Endothelial cell of umbilical vein (primary cell): ENCODE measurements around the gene ANKRD44. TPM values are rescaled to one million over a fixed set of nuclear protein-coding genes. Genes with fewer than 3 reads are reported as not detected.

Experiments used
- BruUV-seq: library from RNA; stranded (reverse); fragments of 400-500 nt; replicated peaks from 2 replicates; lab custom pipeline; 2021; lab: Mats Ljungman, UMichigan
- CTCF ChIA-PET: fragments of 300-600, 350-600 bp; sonication (Branson Sonifier 250); formaldehyde crosslinking; loops from one replicate; lab custom pipeline; 2021; ENCODE audit warnings: antibody characterized with exemption, inconsistent platforms; lab: Charles Lee
- POLR2A ChIA-PET: fragments of 300-600, 350-600 bp; sonication (Branson Sonifier 250); formaldehyde crosslinking; loops from one replicate; lab custom pipeline; 2021; ENCODE audit warnings: antibody characterized with exemption, inconsistent platforms; lab: Charles Lee
- DNase-seq: peaks from one replicate; pipeline ENCODE4 v3.0.0-alpha.2; 2011; ENCODE audit warnings: low read depth, low spot score
- FAIRE-seq: peaks from 2 replicates; lab custom pipeline; 2011; peaks lifted over from hg19 to GRCh38; lab: Jason Lieb, UNC
- H2AFZ ChIP-seq: 2 replicates; pipeline ENCODE4 v1.6.0; 2012; ENCODE audit warnings: low read depth, low read length, control low read depth, inconsistent platforms
- H3K27ac ChIP-seq: 2 replicates; pipeline ENCODE4 v1.5.1; 2011; ENCODE audit warnings: low read depth, mild to moderate bottlenecking, control low read depth, low read length, moderate library complexity; ENCODE audit not compliant: insufficient read depth
- H3K27me3 ChIP-seq, 2 experiments: 2 replicates each; pipeline versions ENCODE4 v1.6.0 to v1.6.1; 2011; ENCODE audit warnings: low read length in 2 of 2, mixed read lengths in 1 of 2; ENCODE audit not compliant: control insufficient read depth in 2 of 2, insufficient read depth in 2 of 2
- H3K36me3 ChIP-seq, 2 experiments: 2 replicates in 1 of 2; 3 replicates in 1 of 2; pipeline ENCODE4 v1.5.1; 2011; ENCODE audit warnings: low read length in 2 of 2, mild to moderate bottlenecking in 1 of 2, moderate library complexity in 1 of 2; ENCODE audit not compliant: control insufficient read depth in 2 of 2, insufficient read depth in 2 of 2; ENCODE audit errors: extremely low read depth in 1 of 2
- H3K4me1 ChIP-seq: 3 replicates; pipeline ENCODE4 v1.5.1; 2011; ENCODE audit warnings: mild to moderate bottlenecking, low read length; ENCODE audit not compliant: control insufficient read depth, insufficient read depth; ENCODE audit errors: extremely low read depth
- H3K4me2 ChIP-seq: 2 replicates; pipeline ENCODE4 v1.6.1; 2011; ENCODE audit warnings: low read length, control low read depth, mixed read lengths; ENCODE audit not compliant: insufficient read depth
- H3K4me3 ChIP-seq, 3 experiments: fragments of 200-600 bp in 1 of 3; sonication (generic), shearing (Covaris generic) in 1 of 3; replicated peaks in 1 of 3; 2 replicates each; pipeline ENCODE4 v1.5.1; 2011 to 2016; ENCODE audit warnings: control low read depth in 3 of 3, low read length in 3 of 3, mild to moderate bottlenecking in 2 of 3, inconsistent platforms in 1 of 3, low read depth in 1 of 3, moderate library complexity in 1 of 3; ENCODE audit not compliant: insufficient read depth in 1 of 3
- H3K79me2 ChIP-seq: 2 replicates; pipeline ENCODE4 v1.6.0; 2012; ENCODE audit warnings: low read length, inconsistent platforms; ENCODE audit not compliant: control insufficient read depth, insufficient read depth
- H3K9ac ChIP-seq: replicated peaks from 2 replicates; pipeline ENCODE3; 2011; ENCODE audit warnings: low read length, control low read depth; ENCODE audit not compliant: insufficient read depth; ENCODE audit errors: extremely low read depth
- H3K9me1 ChIP-seq: replicated peaks from 3 replicates; pipeline ENCODE4 v1.6.0; 2011; ENCODE audit warnings: mild to moderate bottlenecking, low read length; ENCODE audit not compliant: control insufficient read depth, insufficient read depth; ENCODE audit errors: extremely low read depth
- H3K9me3 ChIP-seq: replicated peaks from 2 replicates; pipeline ENCODE4 v1.5.1; 2012; ENCODE audit warnings: low read length, inconsistent platforms; ENCODE audit not compliant: control insufficient read depth, insufficient read depth
- H4K20me1 ChIP-seq: replicated peaks from 2 replicates; pipeline ENCODE3; 2011; ENCODE audit warnings: mild to moderate bottlenecking, low read length; ENCODE audit not compliant: control insufficient read depth, insufficient read depth; ENCODE audit errors: extremely low read depth
- CTCF ChIP-seq, 2 donors: IDR thresholded peaks; 1 replicate in 1 of 2; 2 replicates in 1 of 2; pipeline ENCODE4 v1.5.1; 2011; ENCODE audit warnings: low read length in 2 of 2, mild to moderate bottlenecking in 2 of 2, moderate library complexity in 2 of 2, control low read depth in 1 of 2, inconsistent platforms in 1 of 2, low read depth in 1 of 2; ENCODE audit not compliant: insufficient read depth in 1 of 2; ENCODE audit errors: extremely low read depth in 1 of 2
- EZH2 ChIP-seq: IDR thresholded peaks from 2 replicates; pipeline ENCODE4 v1.6.1; 2012; ENCODE audit warnings: borderline replicate concordance, low read depth, mild to moderate bottlenecking, moderate library complexity, low read length, inconsistent platforms; ENCODE audit not compliant: severe bottlenecking
- FOS ChIP-seq: IDR thresholded peaks from 2 replicates; pipeline ENCODE4 v1.6.1; 2011; ENCODE audit warnings: mild to moderate bottlenecking, low read length, moderate library complexity, borderline replicate concordance; ENCODE audit not compliant: insufficient read depth
- GATA2 ChIP-seq: IDR thresholded peaks from 2 replicates; pipeline ENCODE4 v1.7.0; 2011; ENCODE audit warnings: low read depth, mild to moderate bottlenecking, moderate library complexity, mixed read lengths, low read length; ENCODE audit not compliant: insufficient read length, insufficient read depth
- JUN ChIP-seq: IDR thresholded peaks from 2 replicates; pipeline ENCODE4 v1.6.1; 2011; ENCODE audit warnings: borderline replicate concordance, low read depth; ENCODE audit not compliant: insufficient read length, insufficient read depth
- MAX ChIP-seq: IDR thresholded peaks from 2 replicates; pipeline ENCODE4 v1.6.1; 2011; ENCODE audit not compliant: insufficient read depth, insufficient read length
- MYC ChIP-seq: IDR thresholded peaks from one replicate; pipeline ENCODE4 v1.6.1; 2011; ENCODE audit warnings: mild to moderate bottlenecking, low read depth, low read length
- POLR2A ChIP-seq: IDR thresholded peaks from 2 replicates; pipeline ENCODE4 v1.6.1; 2012; ENCODE audit warnings: low read depth, mild to moderate bottlenecking, control low read depth, low read length
- POLR2AphosphoS5 ChIP-seq: IDR thresholded peaks from 2 replicates; pipeline ENCODE4 v1.6.1; 2012; ENCODE audit warnings: low read depth, mild to moderate bottlenecking, control low read depth, low read length, moderate library complexity; ENCODE audit not compliant: insufficient read depth
- dilution Hi-C: fragments of 300-500 bp; cut with MboI; formaldehyde crosslinking; loops from one replicate; pipeline ENCODE4 v1.15.0; 2019; ENCODE audit warnings: low sequenced_read_pairs; ENCODE audit not compliant: extremely low pct_ligation_motif_present
- intact Hi-C: fragments of 100-400 bp; cut with micrococcal nuclease; formaldehyde crosslinking; loops from one replicate; pipeline ENCODE4 v1.10.0; 2022
- polyA plus RNA-seq, 4 experiments: library from polyadenylated mRNA; depleted of rRNA in 3 of 4; stranded (reverse) in 3 of 4; unstranded in 1 of 4; fragments of >200 nt; gene quantifications; 2 replicates each; pipeline versions ENCODE4 v1.2.1 to v1.2.3, GENCODE V29; 2011 to 2012; ENCODE audit warnings: missing spikeins in 1 of 4
- total RNA-seq: library from RNA; stranded (reverse); gene quantifications from 2 replicates; pipeline ENCODE4 v1.2.3, GENCODE V29; 2021

Gene ANKRD44
- total and polyA plus RNA-seq, 2 donors (not counting 3 experiments of a cell fraction or from before 2014, with no cell fraction given) = 3.4 to 6.1 TPM

- no peaks in the 10 kb centered on the region for H4K20me1 ChIP-seq
- intact Hi-C loops = no loop called here
- DNase-seq (no peak), FAIRE-seq (no peak)
- no peaks in the 10 kb centered on the region for H3K9me3 ChIP-seq
- no TSS peak for BruUV-seq
- TF ChIP-seq GATA2 (no peak), POLR2AphosphoS5 (no peak), FOS (no peak)
- no peak overlapping the region for H3K27ac ChIP-seq
- H3K36me3 ChIP-seq = no peaks in the 10 kb centered on the region
- H3K27me3 ChIP-seq = no peaks in the 10 kb centered on the region
- no peak overlapping the region for H2AFZ ChIP-seq
- H3K4me2 ChIP-seq = no peak overlapping the region
- CTCF ChIA-PET = interaction anchor here (1.2 kb wide), 1 partner anchor 15 kb away, joined by 3 read pairs; no protein-coding TSS in a partner anchor
- H3K4me3 ChIP-seq = no peak overlapping the region
- H3K9ac ChIP-seq = no peak overlapping the region
- H3K9me1 ChIP-seq = no peaks in the 10 kb centered on the region
- H3K79me2 ChIP-seq = no peaks in the 10 kb centered on the region
- POLR2A ChIA-PET = no interaction called here
- dilution Hi-C loops = no loop called here
- H3K4me1 ChIP-seq = no peaks in the 10 kb centered on the region
These were observed 59.0 kb downstream of the ANKRD44 start for GRCh38 chr2:197251576-197251975.

GRCh38 chr2:197251163-197251562, 59.4 kb downstream of the ANKRD44 start:
- H3K4me3 ChIP-seq = no peak overlapping the region
- H3K4me1 ChIP-seq = no peaks in the 10 kb centered on the region
- ChIA-PET CTCF (interaction anchor here (1.0 to 1.2 kb wide), 2 partner anchors 14 to 23 kb away, joined by 3 to 4 read pairs; no protein-coding TSS in a partner anchor), POLR2A (no interaction called here)
- TF ChIP-seq POLR2AphosphoS5 (no peak), EZH2 (no peak), MYC (no peak), FOS (no peak), JUN (no peak), GATA2 (no peak), MAX (no peak), POLR2A (no peak), CTCF (IDR thresholded peaks at IDR 0.05; ENCODE audit: extremely low read depth in 1 of 2, insufficient read depth in 1 of 2, low read depth in 1 of 2, low read length in 2 of 2) (no peak)
- no peak overlapping the region for H3K27ac ChIP-seq
- H3K4me2 ChIP-seq = no peak overlapping the region
- H3K36me3 ChIP-seq = no peaks in the 10 kb centered on the region
- dilution Hi-C loops = no loop called here
- no peaks in the 10 kb centered on the region for H3K9me3 ChIP-seq
- no peaks in the 10 kb centered on the region for H3K79me2 ChIP-seq
- no peak overlapping the region for H3K9ac ChIP-seq
- H2AFZ ChIP-seq = no peak overlapping the region
- no TSS peak for BruUV-seq
- FAIRE-seq = no peak
- H3K27me3 ChIP-seq = no peaks in the 10 kb centered on the region
- H3K9me1 ChIP-seq = no peaks in the 10 kb centered on the region
- intact Hi-C loops = no loop called here
- no peaks in the 10 kb centered on the region for H4K20me1 ChIP-seq
- no peak for DNase-seq
